ENCODE results near the gene DNM3. TPM values are rescaled to one million over a fixed set of nuclear protein-coding genes. Genes with fewer than 3 reads are reported as not detected.

DNM3 gene
- total RNA-seq, 1 donor from 2014 or later, result 4.7 TPM

GRCh38 chr1:172421974-172422604 lies 580.8 kb downstream of the DNM3 start:
- H3K4me3 Mint-ChIP-seq (ENCODE audit: unreplicated experiment), result no peak overlapping the region
- no peak overlapping the region for H3K27ac Mint-ChIP-seq (ENCODE audit: unreplicated experiment)
- H3K9ac ChIP-seq (ENCODE audit: low read length), result no peak overlapping the region
- H4K20me1 ChIP-seq (ENCODE audit: insufficient read depth, low read length), result no peaks in the 10 kb centered on the region
- no peak overlapping the region for H2AFZ ChIP-seq (ENCODE audit: low read depth, low read length)
- peaks cover 3% of the 10 kb centered on the region for H3K4me1 ChIP-seq (ENCODE audit: insufficient read depth, low read length)
- H3K27me3 Mint-ChIP-seq (ENCODE audit: low read depth, unreplicated experiment), result no peaks in the 10 kb centered on the region
- H3K4me2 ChIP-seq (ENCODE audit: low read length), result no peak overlapping the region
- no peaks in the 10 kb centered on the region for H3K9me3 ChIP-seq (ENCODE audit: insufficient read depth, low read depth, low read length)
- no peak overlapping the region for H3K27ac ChIP-seq (ENCODE audit: low read depth, low read length)
- H3K36me3 ChIP-seq (ENCODE audit: insufficient read depth, low read length), result no peaks in the 10 kb centered on the region
- DNase-seq (ENCODE audit: low read depth), result no peak
- H3K79me2 ChIP-seq (ENCODE audit: insufficient read depth, low read length), result no peaks in the 10 kb centered on the region
- no peaks in the 10 kb centered on the region for H3K27me3 ChIP-seq (ENCODE audit: insufficient read depth, low read length)
- no peak for TF ChIP-seq CTCF (IDR thresholded peaks at IDR 0.05; ENCODE audit: insufficient read depth, low read depth, low read length)
- no peak for TF ChIP-seq EZH2 (IDR thresholded peaks at IDR 0.05; ENCODE audit: insufficient read depth, low read length)
- no peak overlapping the region for H3K4me3 ChIP-seq (ENCODE audit: insufficient read depth, low read depth, low read length)
- H3K4me1 Mint-ChIP-seq (ENCODE audit: low read depth, unreplicated experiment), result peaks cover 10% of the 10 kb centered on the region
- no peaks in the 10 kb centered on the region for H3K36me3 Mint-ChIP-seq (ENCODE audit: low read depth, unreplicated experiment)
- FAIRE-seq, result no peak
- H3K9me3 Mint-ChIP-seq (ENCODE audit: unreplicated experiment), result no peaks in the 10 kb centered on the region

GRCh38 chr1:172423336-172423735 lies 582.0 kb downstream of the DNM3 start:
- DNase-seq (ENCODE audit: low read depth) (no peak), FAIRE-seq (no peak)
- H3K36me3 Mint-ChIP-seq (ENCODE audit: low read depth, unreplicated experiment), result no peaks in the 10 kb centered on the region
- Histone ChIP-seq H3K9me3 (ENCODE audit: insufficient read depth, low read depth, low read length) (no peaks in the 10 kb centered on the region), H3K27me3 (ENCODE audit: insufficient read depth, low read length) (no peaks in the 10 kb centered on the region), H3K27ac (ENCODE audit: low read depth, low read length) (no peak overlapping the region), H3K4me1 (ENCODE audit: insufficient read depth, low read length) (no peaks in the 10 kb centered on the region), H3K4me3 (ENCODE audit: insufficient read depth, low read depth, low read length) (no peak overlapping the region), H2AFZ (ENCODE audit: low read depth, low read length) (no peak overlapping the region), H3K9ac (ENCODE audit: low read length) (no peak overlapping the region), H3K36me3 (ENCODE audit: insufficient read depth, low read length) (no peaks in the 10 kb centered on the region), H3K79me2 (ENCODE audit: insufficient read depth, low read length) (no peaks in the 10 kb centered on the region), H3K4me2 (ENCODE audit: low read length) (no peak overlapping the region), H4K20me1 (ENCODE audit: insufficient read depth, low read length) (no peaks in the 10 kb centered on the region)
- H3K9me3 Mint-ChIP-seq (ENCODE audit: unreplicated experiment), result no peaks in the 10 kb centered on the region
- H3K27me3 Mint-ChIP-seq (ENCODE audit: low read depth, unreplicated experiment), result no peaks in the 10 kb centered on the region
- H3K4me3 Mint-ChIP-seq (ENCODE audit: unreplicated experiment), result no peak overlapping the region
- TF ChIP-seq EZH2 (IDR thresholded peaks at IDR 0.05; ENCODE audit: insufficient read depth, low read length) (no peak), CTCF (IDR thresholded peaks at IDR 0.05; ENCODE audit: insufficient read depth, low read depth, low read length) (no peak)
- peaks cover 4% of the 10 kb centered on the region for H3K4me1 Mint-ChIP-seq (ENCODE audit: low read depth, unreplicated experiment)
- no peak overlapping the region for H3K27ac Mint-ChIP-seq (ENCODE audit: unreplicated experiment)

- no peaks in the 10 kb centered on the region for H3K36me3 Mint-ChIP-seq (ENCODE audit: low read depth, unreplicated experiment)
- TF ChIP-seq EZH2 (IDR thresholded peaks at IDR 0.05; ENCODE audit: insufficient read depth, low read length) (no peak), CTCF (IDR thresholded peaks at IDR 0.05; ENCODE audit: insufficient read depth, low read depth, low read length) (no peak)
- DNase-seq (ENCODE audit: low read depth), result no peak
- no peak overlapping the region for H3K4me3 Mint-ChIP-seq (ENCODE audit: unreplicated experiment)
- Histone ChIP-seq H3K4me3 (ENCODE audit: insufficient read depth, low read depth, low read length) (no peak overlapping the region), H3K27me3 (ENCODE audit: insufficient read depth, low read length) (no peaks in the 10 kb centered on the region), H3K9me3 (ENCODE audit: insufficient read depth, low read depth, low read length) (no peaks in the 10 kb centered on the region), H2AFZ (ENCODE audit: low read depth, low read length) (no peak overlapping the region), H3K9ac (ENCODE audit: low read length) (no peak overlapping the region), H4K20me1 (ENCODE audit: insufficient read depth, low read length) (peaks cover 4% of the 10 kb centered on the region), H3K79me2 (ENCODE audit: insufficient read depth, low read length) (no peaks in the 10 kb centered on the region), H3K4me2 (ENCODE audit: low read length) (no peak overlapping the region), H3K36me3 (ENCODE audit: insufficient read depth, low read length) (no peaks in the 10 kb centered on the region), H3K27ac (ENCODE audit: low read depth, low read length) (no peak overlapping the region), H3K4me1 (ENCODE audit: insufficient read depth, low read length) (no peaks in the 10 kb centered on the region)
- H3K4me1 Mint-ChIP-seq (ENCODE audit: low read depth, unreplicated experiment), result peaks cover 2% of the 10 kb centered on the region
- H3K27ac Mint-ChIP-seq (ENCODE audit: unreplicated experiment), result no peak overlapping the region
- H3K9me3 Mint-ChIP-seq (ENCODE audit: unreplicated experiment), result no peaks in the 10 kb centered on the region
- no peaks in the 10 kb centered on the region for H3K27me3 Mint-ChIP-seq (ENCODE audit: low read depth, unreplicated experiment)
- FAIRE-seq, result no peak
These were observed 584.0 kb downstream of the DNM3 start for GRCh38 chr1:172425339-172425738.
